ENCODE results near the gene HMX2.

Gene HMX2

GRCh38 chr10:123147635-123148413 is at the start of gene HMX2:
TSS of gene HMX2 (plus strand) at chr10:123148136. CDS start at chr10:123148379, 243 bp downstream.
- DNase-seq (ENCODE audit: low read depth in 3 of 3): no peak

- DNase-seq (ENCODE audit: low read depth in 3 of 3): no peak
Observed at GRCh38 chr10:123100030-123100762, 47.7 kb upstream of the HMX2 start.

GRCh38 chr10:123101872-123102271 is 46.1 kb upstream of the HMX2 start:
- DNase-seq (ENCODE audit: low read depth in 3 of 3): no peak

- DNase-seq (ENCODE audit: low read depth in 3 of 3): no peak
Observed at GRCh38 chr10:123102673-123103072, 45.3 kb upstream of the HMX2 start.

- DNase-seq (ENCODE audit: low read depth in 3 of 3): no peak
Observed at GRCh38 chr10:123103944-123104343, 44.0 kb upstream of the HMX2 start.

- no peak for DNase-seq (ENCODE audit: low read depth in 3 of 3)
Observed at GRCh38 chr10:123109466-123109865, 38.5 kb upstream of the HMX2 start.

GRCh38 chr10:123117644-123118417 is 30.1 kb upstream of the HMX2 start:
- DNase-seq (ENCODE audit: low read depth in 3 of 3): no peak

- no peak for DNase-seq (ENCODE audit: low read depth in 3 of 3)
Observed at GRCh38 chr10:123119081-123119480, 28.9 kb upstream of the HMX2 start.

GRCh38 chr10:123126246-123126645 is 21.7 kb upstream of the HMX2 start:
- DNase-seq (ENCODE audit: low read depth in 3 of 3): no peak

- DNase-seq (ENCODE audit: low read depth in 3 of 3): no peak
Observed at GRCh38 chr10:123129618-123130271, 18.2 kb upstream of the HMX2 start.

- DNase-seq (ENCODE audit: low read depth in 3 of 3): peak; percentile 75 to 85 (median 83)
Observed at GRCh38 chr10:123132576-123133477, 15.1 kb upstream of the HMX2 start.

GRCh38 chr10:123133541-123134342 is 14.2 kb upstream of the HMX2 start:
- no peak for DNase-seq (ENCODE audit: low read depth in 3 of 3)

- no peak for DNase-seq (ENCODE audit: low read depth in 3 of 3)
Observed at GRCh38 chr10:123134343-123134914, 13.5 kb upstream of the HMX2 start.

GRCh38 chr10:123134915-123135414 is 13.0 kb upstream of the HMX2 start:
- DNase-seq (ENCODE audit: low read depth in 3 of 3): no peak

- DNase-seq (ENCODE audit: low read depth in 3 of 3): no peak
Observed at GRCh38 chr10:123135415-123136141, 12.4 kb upstream of the HMX2 start, which contains the start of gene HMX3. TSS of gene HMX3 (plus strand) at chr10:123135970. CDS start at chr10:123136051, 81 bp downstream.

GRCh38 chr10:123136221-123136805 is 11.6 kb upstream of the HMX2 start:
- no peak for DNase-seq (ENCODE audit: low read depth in 3 of 3)

GRCh38 chr10:123136806-123137642 is 10.9 kb upstream of the HMX2 start:
- no peak for DNase-seq (ENCODE audit: low read depth in 3 of 3)
